ENCODE data around the gene CARM1.

The CARM1 gene

DNA sequence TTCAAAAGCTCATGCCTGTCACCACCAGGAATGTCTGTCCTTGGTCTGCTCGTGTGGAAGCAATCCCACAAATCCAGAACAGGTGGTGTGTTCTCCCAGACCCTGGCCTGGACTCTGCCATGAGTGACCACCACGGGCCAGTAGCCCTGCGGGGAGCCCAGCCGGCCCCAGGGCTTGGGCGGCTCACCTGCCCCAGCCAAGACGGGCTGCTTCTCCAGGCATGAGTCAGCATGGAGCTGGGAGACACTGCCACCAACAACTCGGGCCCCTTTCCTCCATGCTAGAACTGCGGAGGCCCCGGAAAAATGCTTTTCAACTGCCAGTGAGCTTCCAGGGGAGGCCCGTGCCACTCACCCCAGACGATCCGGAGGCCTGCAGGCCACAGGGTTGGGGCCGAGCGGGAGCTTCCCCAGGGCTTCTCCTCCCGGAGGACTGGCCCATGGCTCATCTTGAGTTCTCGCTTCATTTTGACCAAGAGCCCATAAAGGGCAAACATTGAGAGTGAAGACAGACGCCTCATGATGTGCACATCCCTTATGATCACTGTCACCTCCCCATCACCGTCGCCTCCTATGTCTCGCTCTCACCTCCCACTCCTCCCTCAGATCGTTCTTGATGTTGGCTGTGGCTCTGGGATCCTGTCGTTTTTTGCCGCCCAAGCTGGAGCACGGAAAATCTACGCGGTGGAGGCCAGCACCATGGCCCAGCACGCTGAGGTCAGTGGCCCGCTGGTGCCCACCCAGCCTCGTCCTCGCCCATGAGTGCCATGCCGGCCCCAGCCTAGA is 40.4 kb downstream of the CARM1 start:
- DNase-seq = no peak

DNA sequence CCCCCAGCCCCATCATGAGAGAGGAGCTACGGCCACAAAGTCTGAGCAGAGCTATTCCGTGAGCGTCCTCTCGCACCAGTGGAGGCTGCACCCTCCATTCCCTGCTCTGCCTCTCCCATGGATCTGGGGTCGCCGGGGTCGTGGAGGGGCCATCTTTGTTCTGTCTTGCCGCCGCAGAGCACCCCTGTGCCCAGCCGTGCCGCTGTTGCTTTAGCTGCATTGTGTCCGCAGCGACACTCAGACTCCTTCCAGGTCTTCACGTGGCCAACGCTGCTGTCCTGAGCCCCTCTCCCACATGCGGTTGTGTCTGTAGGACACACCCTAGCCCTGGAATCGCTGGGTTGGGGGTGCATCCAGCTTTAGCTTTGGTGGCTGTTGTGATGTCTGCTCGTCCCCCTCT is 41.3 kb downstream of the CARM1 start:
- DNase-seq = no peak

DNA sequence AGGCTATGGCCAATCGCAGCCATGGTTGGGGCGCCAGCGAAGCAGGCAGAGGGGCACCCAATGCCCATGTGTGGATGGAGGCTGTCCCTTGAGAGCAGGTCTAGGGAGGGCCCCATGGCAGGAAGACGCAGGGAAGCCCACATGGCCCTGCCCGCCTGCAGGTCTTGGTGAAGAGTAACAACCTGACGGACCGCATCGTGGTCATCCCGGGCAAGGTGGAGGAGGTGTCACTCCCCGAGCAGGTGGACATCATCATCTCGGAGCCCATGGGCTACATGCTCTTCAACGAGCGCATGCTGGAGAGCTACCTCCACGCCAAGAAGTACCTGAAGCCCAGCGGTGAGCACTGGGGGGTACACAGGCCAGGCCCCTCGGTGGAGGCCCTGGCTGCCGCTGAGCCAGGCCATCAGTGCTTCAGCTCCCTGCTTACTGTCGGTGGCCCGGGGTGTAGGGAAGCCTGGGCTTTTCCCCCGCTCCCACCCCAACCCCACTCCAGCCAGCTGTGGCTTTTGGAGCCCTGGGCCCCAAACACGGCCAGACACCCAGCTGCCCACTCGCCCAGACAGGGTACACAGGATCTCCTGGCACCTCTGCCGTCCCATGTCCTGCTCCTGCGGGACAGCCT is 42.5 kb downstream of the CARM1 start:
- DNase-seq = no peak

DNA sequence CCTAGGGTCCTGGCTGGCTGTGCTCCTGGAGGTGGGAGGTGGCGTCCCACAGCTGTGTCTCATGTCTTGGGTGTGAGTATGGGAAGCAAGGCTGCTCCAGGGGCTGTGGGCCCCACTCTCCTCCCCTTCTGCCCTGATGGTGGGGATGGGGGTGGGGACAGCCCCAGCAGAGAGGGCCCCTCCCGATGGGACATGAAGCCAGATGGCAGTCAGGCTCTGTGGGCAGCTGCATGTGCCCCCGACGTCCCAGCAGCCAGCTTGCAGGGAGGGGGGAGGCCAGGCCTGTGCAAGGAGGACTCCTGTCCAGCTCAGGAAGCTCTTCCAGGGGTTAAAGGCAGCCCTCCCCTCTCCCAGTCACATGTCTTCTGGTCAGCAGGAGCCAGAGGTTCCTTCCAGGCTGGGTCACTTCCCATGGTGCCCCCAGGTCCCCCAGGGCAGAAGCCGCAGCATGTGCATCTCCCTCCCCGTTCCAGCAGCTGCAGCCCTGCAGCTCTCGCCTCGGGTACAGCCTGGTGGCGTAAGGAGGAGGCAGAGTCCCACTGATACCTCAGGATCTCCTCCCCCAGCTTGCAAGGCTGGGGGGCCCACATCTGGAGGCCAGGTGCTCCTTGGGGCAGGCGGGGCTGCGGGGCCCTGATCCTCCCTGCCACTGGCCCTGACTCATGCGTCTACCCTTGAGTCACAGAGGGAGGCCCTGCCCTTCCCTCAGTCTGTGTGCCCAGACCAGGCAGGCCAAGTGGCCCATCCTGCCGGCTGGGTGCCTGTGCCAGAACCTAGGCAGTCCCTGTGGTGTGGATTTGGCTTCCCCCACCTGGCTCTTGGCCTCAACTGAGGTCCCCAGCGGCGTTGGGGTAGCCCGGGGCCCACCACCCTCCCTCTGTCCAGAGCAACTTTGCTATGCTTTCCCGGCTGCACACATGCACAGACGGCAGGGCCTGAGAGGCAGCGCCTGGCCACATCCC is 44.1 kb downstream of the CARM1 start:
- DNase-seq = no peak

DNA sequence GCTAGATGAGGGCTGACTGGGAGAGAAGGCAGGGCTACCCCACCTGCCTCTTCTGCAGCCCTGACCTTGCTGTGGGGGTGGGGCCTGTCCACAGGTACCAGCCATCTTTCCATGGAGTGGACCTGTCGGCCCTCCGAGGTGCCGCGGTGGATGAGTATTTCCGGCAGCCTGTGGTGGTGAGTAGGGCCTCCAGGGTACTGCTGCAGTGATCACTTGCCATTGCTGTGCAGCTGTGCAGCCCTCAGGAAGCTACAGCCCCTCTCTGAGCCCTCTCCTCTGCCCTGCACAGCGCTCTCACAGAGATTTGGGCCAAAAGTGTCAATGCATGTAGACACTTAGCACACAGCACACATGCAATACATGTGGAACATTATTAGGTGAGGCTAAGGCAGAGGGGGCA is 45.2 kb downstream of the CARM1 start:
- DNase-seq = no peak

DNA sequence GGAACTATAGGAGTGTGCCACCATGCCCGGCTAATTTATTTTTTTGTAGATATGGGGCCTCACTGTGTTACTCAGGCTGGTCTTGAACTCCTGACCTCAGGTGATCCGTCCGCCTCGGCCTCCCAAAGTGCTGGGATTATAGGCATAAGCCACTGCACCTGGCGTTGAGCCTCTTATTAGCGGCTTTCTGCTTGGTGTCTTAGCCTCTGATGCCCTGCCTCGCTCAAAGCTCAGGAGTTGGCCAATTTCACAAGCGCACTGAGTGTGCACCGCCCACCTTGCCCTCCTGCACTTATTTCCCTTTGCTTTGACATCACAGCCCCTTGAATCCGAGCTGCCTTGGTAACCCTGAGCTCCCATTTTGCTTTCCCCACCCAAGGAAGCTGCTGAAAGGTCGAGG is 47.0 kb downstream of the CARM1 start:
- DNase-seq = no peak

DNA sequence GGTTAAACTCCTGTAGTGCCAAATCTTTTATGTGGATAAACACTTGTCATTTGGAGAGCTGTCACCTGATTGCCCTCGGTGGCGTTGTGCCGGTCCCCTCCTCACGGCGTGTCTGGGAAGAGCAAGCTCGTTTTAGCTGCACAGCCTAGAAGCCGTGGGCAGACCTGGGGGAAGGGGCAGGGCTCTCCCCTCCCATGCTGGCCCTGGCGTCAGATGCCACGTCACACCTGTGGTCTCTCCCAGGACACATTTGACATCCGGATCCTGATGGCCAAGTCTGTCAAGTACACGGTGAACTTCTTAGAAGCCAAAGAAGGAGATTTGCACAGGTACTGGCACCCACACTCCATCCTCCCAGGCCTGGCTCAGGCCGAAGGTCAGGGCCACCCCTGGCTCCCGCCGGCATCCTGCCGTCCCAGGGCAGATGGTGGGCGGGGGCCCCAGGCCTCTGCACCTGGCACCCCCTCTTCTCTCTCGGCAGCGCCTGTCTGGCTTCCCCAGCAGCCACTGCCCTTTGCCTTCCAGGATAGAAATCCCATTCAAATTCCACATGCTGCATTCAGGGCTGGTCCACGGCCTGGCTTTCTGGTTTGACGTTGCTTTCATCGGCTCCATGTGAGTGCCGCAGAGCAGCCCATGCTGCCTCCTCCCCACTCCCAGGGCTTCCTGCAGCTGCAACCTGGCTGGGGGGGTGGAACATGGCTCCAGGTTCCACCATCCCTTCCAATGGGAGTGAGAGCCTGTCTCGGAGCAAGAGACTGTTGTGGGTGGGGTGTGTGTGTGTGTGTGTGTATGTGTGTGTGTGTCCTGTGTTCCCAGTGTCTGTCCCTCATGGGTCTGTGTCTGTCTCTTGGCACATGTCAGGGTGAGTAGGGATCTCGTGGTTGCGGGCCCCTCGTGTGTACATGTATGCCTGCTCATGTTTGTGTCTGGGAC is 48.3 kb downstream of the CARM1 start:
- no peak for DNase-seq

DNA sequence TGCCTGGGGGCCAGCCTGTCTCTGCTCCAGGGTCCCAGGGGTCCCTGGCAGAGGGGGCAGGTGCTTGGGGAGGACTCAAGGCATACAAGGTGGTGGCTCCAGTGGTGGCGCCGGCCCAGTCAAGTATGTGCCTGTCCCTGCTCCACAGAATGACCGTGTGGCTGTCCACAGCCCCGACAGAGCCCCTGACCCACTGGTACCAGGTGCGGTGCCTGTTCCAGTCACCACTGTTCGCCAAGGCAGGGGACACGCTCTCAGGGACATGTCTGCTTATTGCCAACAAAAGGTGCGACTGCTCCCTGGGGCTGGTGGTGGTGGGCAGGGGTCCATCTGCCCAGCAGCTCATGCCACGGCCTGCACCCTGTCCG is 48.9 kb downstream of the CARM1 start:
- no peak for DNase-seq

DNA sequence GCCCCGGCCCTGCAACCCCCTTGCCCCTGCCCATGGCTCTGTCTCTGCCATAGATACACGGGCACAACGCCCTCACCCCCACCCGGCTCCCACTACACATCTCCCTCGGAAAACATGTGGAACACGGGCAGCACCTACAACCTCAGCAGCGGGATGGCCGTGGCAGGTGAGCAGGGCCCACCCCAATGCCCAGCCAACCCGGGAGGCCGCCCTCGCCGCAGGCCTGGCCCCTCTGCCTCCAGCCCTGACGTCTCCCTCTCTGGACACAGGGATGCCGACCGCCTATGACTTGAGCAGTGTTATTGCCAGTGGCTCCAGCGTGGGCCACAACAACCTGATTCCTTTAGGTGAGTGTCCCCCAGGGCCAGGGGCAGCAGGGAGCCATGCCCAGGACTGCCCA is 49.4 kb downstream of the CARM1 start:
- DNase-seq = no peak

DNA sequence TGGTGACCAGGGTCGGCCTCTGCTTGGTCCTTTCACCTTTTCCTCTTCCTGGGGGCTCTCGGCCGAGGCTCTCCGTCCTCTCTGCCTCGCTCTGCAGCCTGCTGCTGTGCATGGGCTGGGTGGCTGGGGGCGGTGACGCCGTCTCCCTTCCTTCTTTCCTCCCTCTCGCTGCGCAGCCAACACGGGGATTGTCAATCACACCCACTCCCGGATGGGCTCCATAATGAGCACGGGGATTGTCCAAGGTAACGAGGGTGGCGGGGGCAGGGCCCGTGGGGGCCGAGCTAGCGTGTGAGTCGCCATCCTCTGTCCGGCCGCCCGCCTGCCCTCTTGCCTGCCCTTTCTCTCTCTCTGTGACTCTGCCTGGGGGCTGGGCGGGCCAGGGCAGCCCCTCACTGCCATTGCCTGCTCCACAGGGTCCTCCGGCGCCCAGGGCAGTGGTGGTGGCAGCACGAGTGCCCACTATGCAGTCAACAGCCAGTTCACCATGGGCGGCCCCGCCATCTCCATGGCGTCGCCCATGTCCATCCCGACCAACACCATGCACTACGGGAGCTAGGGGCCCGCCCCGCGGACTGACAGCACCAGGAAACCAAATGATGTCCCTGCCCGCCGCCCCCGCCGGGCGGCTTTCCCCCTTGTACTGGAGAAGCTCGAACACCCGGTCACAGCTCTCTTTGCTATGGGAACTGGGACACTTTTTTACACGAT is 50.0 kb downstream of the CARM1 start:
- DNase-seq = no peak

DNA sequence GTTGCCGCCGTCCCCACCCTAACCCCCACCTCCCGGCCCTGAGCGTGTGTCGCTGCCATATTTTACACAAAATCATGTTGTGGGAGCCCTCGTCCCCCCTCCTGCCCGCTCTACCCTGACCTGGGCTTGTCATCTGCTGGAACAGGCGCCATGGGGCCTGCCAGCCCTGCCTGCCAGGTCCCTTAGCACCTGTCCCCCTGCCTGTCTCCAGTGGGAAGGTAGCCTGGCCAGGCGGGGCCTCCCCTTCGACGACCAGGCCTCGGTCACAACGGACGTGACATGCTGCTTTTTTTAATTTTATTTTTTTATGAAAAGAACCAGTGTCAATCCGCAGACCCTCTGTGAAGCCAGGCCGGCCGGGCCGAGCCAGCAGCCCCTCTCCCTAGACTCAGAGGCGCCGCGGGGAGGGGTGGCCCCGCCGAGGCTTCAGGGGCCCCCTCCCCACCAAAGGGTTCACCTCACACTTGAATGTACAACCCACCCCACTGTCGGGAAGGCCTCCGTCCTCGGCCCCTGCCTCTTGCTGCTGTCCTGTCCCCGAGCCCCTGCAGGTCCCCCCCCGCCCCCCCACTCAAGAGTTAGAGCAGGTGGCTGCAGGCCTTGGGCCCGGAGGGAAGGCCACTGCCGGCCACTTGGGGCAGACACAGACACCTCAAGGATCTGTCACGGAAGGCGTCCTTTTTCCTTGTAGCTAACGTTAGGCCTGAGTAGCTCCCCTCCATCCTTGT is 50.7 kb downstream of the CARM1 start:
- no peak for DNase-seq

DNA sequence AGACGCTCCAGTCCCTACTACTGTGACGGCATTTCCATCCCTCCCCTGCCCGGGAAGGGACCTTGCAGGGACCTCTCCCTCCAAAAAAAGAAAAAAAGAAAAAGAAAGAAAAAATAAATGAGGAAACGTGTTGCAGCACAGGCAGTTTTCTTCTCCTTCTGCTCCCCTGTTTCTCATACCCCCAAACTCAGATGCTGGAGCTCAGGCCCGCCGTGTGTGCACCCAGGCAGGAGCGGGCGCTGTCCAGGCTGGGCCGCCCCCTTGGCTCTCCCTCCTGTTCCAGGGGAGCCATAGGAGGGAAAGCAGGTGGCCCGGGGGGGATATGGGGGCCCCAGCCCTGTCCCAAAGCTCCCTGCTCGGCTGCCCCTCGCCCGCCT is 51.3 kb downstream of the CARM1 start:
- no peak for DNase-seq

DNA sequence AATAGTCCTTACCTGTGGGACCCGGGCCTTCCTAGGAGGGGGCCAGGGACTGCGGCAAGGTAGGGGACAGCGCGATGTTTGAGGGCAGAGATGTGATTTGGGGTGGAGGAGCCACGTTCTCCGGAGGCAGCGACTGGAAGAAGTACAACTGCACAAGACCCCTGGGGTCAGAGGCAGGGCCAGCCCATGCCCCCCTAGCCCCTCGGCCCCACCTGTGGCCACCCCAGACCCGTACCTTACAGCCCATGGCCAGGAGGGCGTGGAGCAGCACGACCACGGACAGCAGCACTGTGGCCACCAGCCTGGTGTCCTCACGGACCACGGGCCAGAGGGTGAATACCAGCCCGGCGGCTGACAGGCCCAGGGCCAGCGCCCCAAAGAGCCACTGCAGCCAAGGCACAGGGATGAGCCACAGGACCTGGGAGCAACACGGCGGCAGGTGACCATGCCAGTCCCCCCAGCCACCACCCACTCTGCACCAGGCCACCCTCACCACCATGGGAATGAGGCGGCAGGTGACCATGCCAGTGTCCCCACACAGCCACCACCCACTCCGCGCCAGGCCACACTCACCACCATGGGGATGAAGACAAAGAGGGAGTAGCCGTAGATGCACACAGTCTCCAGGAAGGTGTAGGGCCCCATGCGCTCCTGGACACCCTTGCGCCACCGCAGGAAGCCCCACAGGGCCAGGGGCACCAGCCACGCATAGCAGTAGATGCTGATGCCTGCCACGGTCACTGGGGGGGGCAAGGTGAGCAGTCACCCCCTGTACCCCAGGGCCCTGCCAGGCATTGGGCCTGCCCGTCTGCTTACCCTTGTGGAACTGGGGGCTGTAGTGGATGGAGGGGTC is 52.1 kb downstream of the CARM1 start:
- no peak for DNase-seq

DNA sequence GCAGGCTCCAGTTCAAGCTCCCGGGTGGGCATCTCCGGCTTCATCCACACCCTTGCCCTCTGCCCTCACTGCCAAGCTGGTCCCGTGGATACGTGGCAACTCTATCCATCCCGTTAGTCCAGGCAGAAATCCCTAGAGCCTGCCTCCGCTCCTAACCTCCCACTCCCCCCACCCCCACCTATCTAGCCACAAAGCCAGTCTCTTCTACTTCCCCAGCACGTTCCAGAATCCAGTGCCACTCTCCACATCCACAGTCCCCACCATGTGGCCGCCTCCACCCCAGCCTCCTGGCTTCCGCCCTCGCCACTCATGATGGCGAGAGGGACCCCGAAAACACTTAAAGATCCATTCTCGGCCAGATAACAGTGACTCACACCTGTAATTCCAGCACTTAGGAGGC is 53.2 kb downstream of the CARM1 start:
- no peak for DNase-seq

DNA sequence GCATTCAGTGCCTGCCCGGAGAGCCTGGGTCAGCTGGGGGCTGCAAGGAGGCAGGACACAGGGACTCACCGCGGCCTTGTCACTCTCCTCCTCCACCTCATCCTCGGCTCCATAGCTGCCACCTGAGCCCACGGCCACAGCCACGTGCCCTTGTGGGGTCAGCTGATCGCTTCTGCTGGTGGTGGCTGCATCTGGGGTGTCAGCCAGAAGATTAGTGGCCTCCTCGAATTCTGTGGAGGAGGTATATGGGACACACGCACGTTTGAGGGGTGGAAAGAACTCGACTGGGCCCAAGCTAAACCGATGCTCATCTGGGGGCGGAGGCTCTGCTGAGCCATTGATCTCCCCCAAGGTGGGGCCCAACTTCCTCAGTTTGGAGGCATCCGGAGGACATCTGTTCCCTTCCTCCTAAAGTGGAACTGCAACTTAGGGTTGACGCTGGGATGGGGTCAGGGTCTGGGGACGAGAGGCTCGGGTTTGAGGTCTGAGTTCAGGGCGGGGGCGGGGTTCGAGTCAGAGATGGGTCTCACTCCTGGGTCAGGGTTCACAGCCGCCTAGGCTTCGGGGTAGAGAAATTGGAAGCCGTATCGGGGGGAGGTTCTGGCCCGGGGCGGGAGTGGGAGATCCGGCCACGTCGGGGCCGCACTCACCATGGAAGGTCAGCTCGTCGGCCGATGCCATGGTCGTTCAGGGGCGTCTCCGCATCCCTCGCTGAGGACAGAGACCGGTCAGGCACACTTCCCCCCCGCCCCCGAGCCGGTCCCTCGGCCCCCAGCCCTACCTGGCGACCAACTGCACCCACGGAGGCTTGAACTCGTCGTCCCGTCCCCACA is 56.6 kb downstream of the CARM1 start:
- DNase-seq = peak; percentile 13 to 55 (median 50)

DNA sequence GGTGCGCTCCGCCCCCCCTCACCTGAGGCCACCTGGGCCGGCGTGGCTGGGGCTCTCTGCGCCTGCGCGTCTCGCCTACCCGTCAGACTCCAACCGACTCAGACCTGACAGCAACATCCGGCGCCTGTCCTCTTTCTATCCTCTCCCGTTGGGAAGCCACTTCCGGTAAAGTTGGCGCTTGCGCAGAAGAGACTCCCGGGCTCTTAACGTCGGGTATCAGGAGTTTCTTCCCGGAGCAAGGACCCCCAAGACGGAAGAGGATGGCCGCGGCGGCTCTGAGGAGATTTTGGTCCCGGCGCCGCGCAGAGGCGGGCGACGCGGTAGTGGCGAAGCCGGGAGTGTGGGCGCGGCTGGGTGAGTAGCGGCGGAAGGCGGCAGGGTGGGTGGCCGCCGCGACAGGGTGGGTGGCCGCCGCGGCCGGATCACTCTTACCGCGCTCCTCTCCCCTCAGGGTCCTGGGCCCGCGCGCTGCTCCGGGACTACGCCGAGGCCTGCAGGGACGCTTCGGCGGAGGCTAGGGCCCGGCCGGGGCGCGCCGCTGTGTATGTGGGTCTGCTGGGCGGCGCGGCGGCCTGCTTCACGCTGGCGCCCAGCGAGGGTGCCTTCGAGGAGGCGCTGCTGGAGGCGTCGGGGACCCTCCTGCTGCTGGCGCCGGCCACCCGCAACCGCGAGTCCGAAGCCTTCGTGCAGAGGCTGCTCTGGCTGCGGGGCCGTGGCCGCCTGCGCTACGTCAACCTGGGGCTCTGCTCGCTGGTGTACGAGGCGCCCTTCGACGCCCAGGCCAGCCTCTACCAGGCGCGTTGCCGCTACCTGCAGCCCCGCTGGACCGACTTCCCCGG is 57.4 kb downstream of the CARM1 start, which contains the start of the genes TIMM29 and YIPF2:
Gene TIMM29 (plus strand): TSS at position 249 of the 839 bp plus-strand sequence. CDS start 12 bp downstream, at position 261.
Gene YIPF2 (minus strand): TSS at position 77 of the 839 bp plus-strand sequence. CDS start 229 bp downstream, outside the sequence.
- peak; percentile 97 to 99 (median 98) for DNase-seq

DNA sequence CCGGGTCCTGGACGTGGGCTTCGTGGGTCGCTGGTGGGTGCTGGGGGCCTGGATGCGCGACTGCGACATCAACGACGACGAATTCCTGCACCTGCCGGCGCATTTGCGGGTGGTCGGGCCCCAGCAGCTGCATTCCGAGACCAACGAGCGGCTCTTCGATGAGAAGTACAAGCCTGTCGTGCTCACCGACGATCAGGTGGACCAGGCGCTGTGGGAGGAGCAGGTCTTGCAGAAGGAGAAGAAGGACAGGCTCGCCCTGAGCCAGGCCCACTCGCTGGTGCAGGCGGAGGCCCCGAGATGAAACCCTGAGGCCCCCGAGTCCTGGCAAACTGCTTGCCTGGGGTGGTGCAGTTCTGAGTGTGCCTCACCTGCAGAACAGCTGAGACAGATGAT is 58.0 kb downstream of the CARM1 start:
- no peak for DNase-seq
